Activated CD8-positive, alpha-beta T cell treated with anti-CD3 and anti-CD28 coated beads, Interleukin-2, amount 10 ng/mL, durations not matched to agents 7 days and 5 days (primary cell): ENCODE results near the gene CCDC85B. TPM values are rescaled to one million over a fixed set of nuclear protein-coding genes. Genes with fewer than 3 reads are reported as not detected.

Experiments
- ATAC-seq: fragments of 150-1000 bp; cut with Tn5 transposase; one replicate; pipeline ENCODE4 v1.10.0; 2021; ENCODE audit warnings: moderate library complexity
- CTCF ChIA-PET: fragments of 350-600 bp; sonication (Branson Sonifier 250); formaldehyde crosslinking; loops from one replicate; lab custom pipeline; 2021; ENCODE audit warnings: antibody characterized with exemption; lab: Charles Lee
- POLR2A ChIA-PET: fragments of 350-600 bp; sonication (Branson Sonifier 250); formaldehyde crosslinking; loops from one replicate; lab custom pipeline; 2021; ENCODE audit warnings: antibody characterized with exemption; lab: Charles Lee
- DNase-seq: peaks from one replicate; pipeline ENCODE4 v3.0.0-alpha.2; 2020
- H3K27ac Mint-ChIP-seq: one replicate; pipeline ENCODE4 v1.8.0; 2021; ENCODE audit warnings: mild to moderate bottlenecking, mixed read lengths
- H3K27me3 Mint-ChIP-seq: one replicate; pipeline ENCODE4 v1.8.0; 2021; ENCODE audit warnings: low read depth, mixed read lengths
- H3K36me3 Mint-ChIP-seq: one replicate; pipeline ENCODE4 v1.8.0; 2021; ENCODE audit warnings: low read depth, mixed read lengths
- H3K4me1 Mint-ChIP-seq: one replicate; pipeline ENCODE4 v1.8.0; 2021; ENCODE audit warnings: low read depth, mixed read lengths
- H3K4me3 Mint-ChIP-seq: one replicate; pipeline ENCODE4 v1.8.0; 2021; ENCODE audit warnings: mild to moderate bottlenecking, mixed read lengths
- H3K9me3 Mint-ChIP-seq: one replicate; pipeline ENCODE4 v1.8.0; 2022; ENCODE audit warnings: mixed read lengths; ENCODE audit not compliant: insufficient read depth
- total RNA-seq, 2 experiments: library from RNA; stranded (reverse); gene quantifications; one replicate each; pipeline ENCODE4 v1.2.3, GENCODE V29; 2021

Gene CCDC85B
- total RNA-seq, 2 experiments from 2014 or later = 82.6 to 84.0 TPM

- no peaks in the 10 kb centered on the region for H3K9me3 Mint-ChIP-seq
- DNase-seq = peak; percentile 99
- peak within 1 kb of the TSS; percentile 97 for H3K27ac Mint-ChIP-seq
- peak; percentile 64 for ATAC-seq
- ChIA-PET POLR2A (interaction anchor here (0.5 to 15.9 kb wide), 17 partner anchors 9 to 303 kb away, joined by 3 to 305 read pairs (median 5); partner anchors contain the start of genes AP5B1, BANF1, CCDC85B and CTSW), CTCF (interaction anchor here (1.0 to 18.4 kb wide), 7 partner anchors 9 to 131 kb away, joined by 3 to 584 read pairs (median 13); partner anchors contain the start of genes CCDC85B, CTSW and FIBP)
- H3K4me3 Mint-ChIP-seq = peak within 1 kb of the TSS; percentile 95
- no peaks in the 10 kb centered on the region for H3K27me3 Mint-ChIP-seq
- H3K36me3 Mint-ChIP-seq = peaks cover 69% of the 10 kb centered on the region
- H3K4me1 Mint-ChIP-seq = peaks cover 70% of the 10 kb centered on the region
These were observed 32.4 kb upstream of the CCDC85B start, which contains the start of gene CFL1 for GRCh38 chr11:65857853-65858680. CFL1 (minus strand) TSS chr11:65858180; CDS start chr11:65858099, 81 bp downstream.

- Mint-ChIP-seq H3K4me1 (peaks cover 64% of the 10 kb centered on the region), H3K27me3 (no peaks in the 10 kb centered on the region), H3K36me3 (peaks cover 69% of the 10 kb centered on the region), H3K4me3 (peak overlapping the region; percentile 89), H3K9me3 (no peaks in the 10 kb centered on the region), H3K27ac (peak overlapping the region; percentile 97)
- ATAC-seq (no peak), DNase-seq (no peak)
- POLR2A ChIA-PET = interaction anchor here (0.5 to 15.9 kb wide), 19 partner anchors 9 to 360 kb away, joined by 3 to 305 read pairs (median 3); partner anchors contain the start of genes AP5B1, BANF1, C11orf68 and CCDC85B
- CTCF ChIA-PET = interaction anchor here (1.0 to 18.4 kb wide), 10 partner anchors 10 to 257 kb away, joined by 3 to 584 read pairs (median 12); partner anchors contain the start of genes CCDC85B, CTSW, FIBP and KAT5
These were observed 31.8 kb upstream of the CCDC85B start for GRCh38 chr11:65858681-65859087.

- DNase-seq = peak; percentile 100
- peaks cover 59% of the 10 kb centered on the region for H3K4me1 Mint-ChIP-seq
- ChIA-PET CTCF (interaction anchor here (0.6 to 18.4 kb wide), 33 partner anchors 11 to 408 kb away, joined by 3 to 584 read pairs (median 5); partner anchors contain the start of genes BANF1, CCDC85B, CTSW and EIF1AD), POLR2A (interaction anchor here (0.6 to 15.9 kb wide), 23 partner anchors 10 to 362 kb away, joined by 3 to 305 read pairs (median 4); partner anchors contain the start of genes AP5B1, BANF1, C11orf68 and CCDC85B)
- peak overlapping the region; percentile 89 for H3K4me3 Mint-ChIP-seq
- H3K9me3 Mint-ChIP-seq = no peaks in the 10 kb centered on the region
- peaks cover 68% of the 10 kb centered on the region for H3K36me3 Mint-ChIP-seq
- no peaks in the 10 kb centered on the region for H3K27me3 Mint-ChIP-seq
- peak; percentile 72 for ATAC-seq
- H3K27ac Mint-ChIP-seq = peak overlapping the region; percentile 97
These were observed 31.2 kb upstream of the CCDC85B start for GRCh38 chr11:65859095-65859811.

GRCh38 chr11:65859812-65860277 is 30.6 kb upstream of the CCDC85B start:
- H3K27me3 Mint-ChIP-seq = no peaks in the 10 kb centered on the region
- ChIA-PET POLR2A (interaction anchor here (0.6 to 15.9 kb wide), 25 partner anchors 10 to 363 kb away, joined by 3 to 305 read pairs (median 3); partner anchors contain the start of genes AP5B1, BANF1, C11orf68 and CCDC85B), CTCF (interaction anchor here (0.7 to 18.4 kb wide), 37 partner anchors 10 to 408 kb away, joined by 3 to 584 read pairs (median 4); partner anchors contain the start of genes BANF1, CCDC85B, CTSW and EIF1AD)
- H3K4me1 Mint-ChIP-seq = peaks cover 54% of the 10 kb centered on the region
- ATAC-seq (peak; percentile 1), DNase-seq (no peak)
- H3K27ac Mint-ChIP-seq = peak overlapping the region; percentile 97
- H3K36me3 Mint-ChIP-seq = peaks cover 62% of the 10 kb centered on the region
- H3K4me3 Mint-ChIP-seq = peak overlapping the region; percentile 89
- H3K9me3 Mint-ChIP-seq = no peaks in the 10 kb centered on the region

- Mint-ChIP-seq H3K36me3 (peaks cover 64% of the 10 kb centered on the region), H3K27me3 (no peaks in the 10 kb centered on the region), H3K9me3 (no peaks in the 10 kb centered on the region), H3K4me3 (peak within 1 kb of the TSS; percentile 89), H3K4me1 (peaks cover 53% of the 10 kb centered on the region), H3K27ac (peak within 1 kb of the TSS; percentile 97)
- peak; percentile 34 for ATAC-seq
- DNase-seq = peak; percentile 98
- ChIA-PET POLR2A (interaction anchor here (0.6 to 15.9 kb wide), 22 partner anchors 11 to 363 kb away, joined by 3 to 305 read pairs (median 4); partner anchors contain the start of genes AP5B1, BANF1, CCDC85B and CTSW), CTCF (interaction anchor here (0.7 to 18.4 kb wide), 37 partner anchors 10 to 407 kb away, joined by 3 to 584 read pairs (median 4); partner anchors contain the start of genes BANF1, CCDC85B, CTSW and EIF1AD)
These were observed 30.0 kb upstream of the CCDC85B start, which contains the start of gene MUS81 for GRCh38 chr11:65860278-65861164. MUS81 (plus strand) TSS chr11:65860433; CDS start chr11:65860754, 321 bp downstream.

- ATAC-seq (no peak), DNase-seq (no peak)
- ChIA-PET CTCF (interaction anchor here (1.2 to 18.4 kb wide), 9 partner anchors 9 to 149 kb away, joined by 3 to 584 read pairs (median 18); partner anchors contain the start of genes BANF1, CCDC85B, CTSW and EIF1AD), POLR2A (interaction anchor here (0.7 to 15.9 kb wide), 6 partner anchors 10 to 208 kb away, joined by 3 to 305 read pairs (median 4); partner anchors contain the start of genes CCDC85B, CTSW, EFEMP2 and FIBP)
- Mint-ChIP-seq H3K4me3 (peak overlapping the region; percentile 89), H3K36me3 (peaks cover 61% of the 10 kb centered on the region), H3K27me3 (no peaks in the 10 kb centered on the region), H3K27ac (peak overlapping the region; percentile 97), H3K9me3 (no peaks in the 10 kb centered on the region), H3K4me1 (peaks cover 47% of the 10 kb centered on the region)
These were observed 29.3 kb upstream of the CCDC85B start for GRCh38 chr11:65861165-65861505.

- peaks cover 58% of the 10 kb centered on the region for H3K36me3 Mint-ChIP-seq
- peak overlapping the region; percentile 89 for H3K4me3 Mint-ChIP-seq
- ChIA-PET POLR2A (interaction anchor here (0.6 to 15.9 kb wide), 4 partner anchors 10 to 190 kb away, joined by 3 to 305 read pairs (median 74); partner anchors contain the start of genes CCDC85B, CTSW, EFEMP2 and FIBP), CTCF (interaction anchor here (1.2 to 18.4 kb wide), 7 partner anchors 9 to 150 kb away, joined by 4 to 584 read pairs (median 25); partner anchors contain the start of genes BANF1, CCDC85B, CTSW and EIF1AD)
- ATAC-seq = no peak
- peaks cover 42% of the 10 kb centered on the region for H3K4me1 Mint-ChIP-seq
- no peak for DNase-seq
- no peaks in the 10 kb centered on the region for H3K27me3 Mint-ChIP-seq
- H3K27ac Mint-ChIP-seq = peak overlapping the region; percentile 97
- H3K9me3 Mint-ChIP-seq = no peaks in the 10 kb centered on the region
These were observed 28.8 kb upstream of the CCDC85B start for GRCh38 chr11:65861533-65862183.

GRCh38 chr11:65862191-65862735 is 28.2 kb upstream of the CCDC85B start:
- Mint-ChIP-seq H3K9me3 (no peaks in the 10 kb centered on the region), H3K27ac (peak overlapping the region; percentile 64), H3K4me3 (peak overlapping the region; percentile 89), H3K4me1 (peaks cover 41% of the 10 kb centered on the region), H3K36me3 (peaks cover 59% of the 10 kb centered on the region), H3K27me3 (no peaks in the 10 kb centered on the region)
- no peak for DNase-seq
- ChIA-PET POLR2A (interaction anchor here (7.6 to 15.9 kb wide), 2 partner anchors 9 to 23 kb away, joined by 143 to 305 read pairs; partner anchors contain the start of genes CCDC85B, CTSW, EFEMP2 and FIBP), CTCF (interaction anchor here (18.4 kb wide), 1 partner anchor 23 kb away, joined by 584 read pairs; the partner anchor contains the start of genes CCDC85B, CTSW and FIBP)
- no peak for ATAC-seq
